ENCODE data around the gene CDH15.

Gene CDH15

GRCh38 chr16:89192956-89193575, 21.5 kb downstream of the CDH15 start:
- Histone ChIP-seq H3K9me3 (ENCODE audit: severe bottlenecking) (no peaks in the 10 kb centered on the region), H3K27ac (no peak overlapping the region), H3K27me3 (ENCODE audit: insufficient read depth, low read depth, severe bottlenecking) (no peaks in the 10 kb centered on the region), H3K36me3 (no peaks in the 10 kb centered on the region), H3K4me3 (ENCODE audit: low read depth, low read length) (no peak overlapping the region)
- DNase-seq: no peak
- TF ChIP-seq CTCF (IDR thresholded peaks at IDR 0.05; ENCODE audit: low read depth, low read length): no peak

GRCh38 chr16:89193576-89194293, 22.2 kb downstream of the CDH15 start:
- no peaks in the 10 kb centered on the region for H3K36me3 ChIP-seq
- no peak overlapping the region for H3K4me3 ChIP-seq (ENCODE audit: low read depth, low read length)
- no peak overlapping the region for H3K27ac ChIP-seq
- TF ChIP-seq CTCF (IDR thresholded peaks at IDR 0.05; ENCODE audit: low read depth, low read length): no peak
- no peaks in the 10 kb centered on the region for H3K9me3 ChIP-seq (ENCODE audit: severe bottlenecking)
- DNase-seq: no peak
- H3K27me3 ChIP-seq (ENCODE audit: insufficient read depth, low read depth, severe bottlenecking): no peaks in the 10 kb centered on the region

- Histone ChIP-seq H3K36me3 (no peaks in the 10 kb centered on the region), H3K27ac (no peak overlapping the region), H3K27me3 (ENCODE audit: insufficient read depth, low read depth, severe bottlenecking) (no peaks in the 10 kb centered on the region), H3K9me3 (ENCODE audit: severe bottlenecking) (no peaks in the 10 kb centered on the region), H3K4me3 (ENCODE audit: low read depth, low read length) (no peak overlapping the region)
- no peak for DNase-seq
- no peak for TF ChIP-seq CTCF (IDR thresholded peaks at IDR 0.05; ENCODE audit: low read depth, low read length)
Observed at GRCh38 chr16:89194340-89195311, 23.1 kb downstream of the CDH15 start.

- DNase-seq: no peak
- Histone ChIP-seq H3K27ac (no peak overlapping the region), H3K4me3 (ENCODE audit: low read depth, low read length) (no peak overlapping the region), H3K9me3 (ENCODE audit: severe bottlenecking) (no peaks in the 10 kb centered on the region), H3K27me3 (ENCODE audit: insufficient read depth, low read depth, severe bottlenecking) (no peaks in the 10 kb centered on the region), H3K36me3 (no peaks in the 10 kb centered on the region)
- no peak for TF ChIP-seq CTCF (IDR thresholded peaks at IDR 0.05; ENCODE audit: low read depth, low read length)
Observed at GRCh38 chr16:89195521-89196171, 24.1 kb downstream of the CDH15 start.

GRCh38 chr16:89197033-89197632, 25.6 kb downstream of the CDH15 start:
- Histone ChIP-seq H3K9me3 (ENCODE audit: severe bottlenecking) (no peaks in the 10 kb centered on the region), H3K4me3 (ENCODE audit: low read depth, low read length) (no peak overlapping the region), H3K36me3 (no peaks in the 10 kb centered on the region), H3K27ac (no peak overlapping the region), H3K27me3 (ENCODE audit: insufficient read depth, low read depth, severe bottlenecking) (no peaks in the 10 kb centered on the region)
- no peak for DNase-seq
- TF ChIP-seq CTCF (IDR thresholded peaks at IDR 0.05; ENCODE audit: low read depth, low read length): no peak
